Neuronal stem cell (in vitro differentiated cells): ENCODE data around the gene APBB2.
A peak's percentile ranks its signal among the peaks of the same experiment; 100 is the strongest.
"Not testable (repeated sequence)": the region's sequence is repeated elsewhere in the genome, so short reads cannot be mapped to it uniquely, and the experiment has no call there.

Experiments
- DNase-seq: peaks from one replicate; pipeline ENCODE4 v3.0.0-alpha.2; 2013; ENCODE audit warnings: low spot score
- H2AFZ ChIP-seq: one replicate; pipeline ENCODE4 v1.6.1; 2013; ENCODE audit warnings: mild to moderate bottlenecking, low read length, inconsistent platforms
- H2AK5ac ChIP-seq: 2 replicates; pipeline ENCODE4 v1.6.1; 2013; ENCODE audit warnings: low read depth, mild to moderate bottlenecking, inconsistent platforms, low read length, moderate library complexity, mixed read lengths
- H2BK120ac ChIP-seq: 2 replicates; pipeline ENCODE4 v1.6.1; 2013; ENCODE audit warnings: low read depth, mild to moderate bottlenecking, inconsistent platforms, low read length, moderate library complexity, mixed read lengths
- H2BK12ac ChIP-seq: one replicate; pipeline ENCODE4 v1.6.1; 2013; ENCODE audit warnings: low read length, inconsistent platforms
- H2BK15ac ChIP-seq: 2 replicates; pipeline ENCODE4 v1.6.1; 2013; ENCODE audit warnings: mild to moderate bottlenecking, low read length, inconsistent platforms, mixed read lengths
- H2BK5ac ChIP-seq: one replicate; pipeline ENCODE4 v1.6.1; 2013; ENCODE audit warnings: inconsistent platforms, mild to moderate bottlenecking, low read length, moderate library complexity
- H3K14ac ChIP-seq: one replicate; pipeline ENCODE4 v1.6.1; 2013; ENCODE audit warnings: low read length, inconsistent platforms
- H3K18ac ChIP-seq: 2 replicates; pipeline ENCODE4 v1.6.1; 2013; ENCODE audit warnings: low read length, inconsistent platforms
- H3K23ac ChIP-seq: 2 replicates; pipeline ENCODE4 v1.6.1; 2013; ENCODE audit warnings: low read depth, mild to moderate bottlenecking, mixed read lengths, low read length, inconsistent platforms; ENCODE audit not compliant: poor library complexity
- H3K27ac ChIP-seq: replicated peaks from 3 replicates; pipeline ENCODE4 v1.5.1; 2013; ENCODE audit warnings: low read length, inconsistent platforms
- H3K27me3 ChIP-seq, 3 experiments: 2 replicates each; pipeline ENCODE4 v1.6.1; 2013; ENCODE audit warnings: low read length in 3 of 3, mild to moderate bottlenecking in 2 of 3, inconsistent platforms in 1 of 3, low read depth in 1 of 3, mixed read lengths in 1 of 3, moderate library complexity in 1 of 3; ENCODE audit not compliant: control insufficient read depth in 3 of 3, insufficient read depth in 3 of 3
- H3K36me3 ChIP-seq, 2 donors: replicated peaks in 1 of 2; 2 replicates each; pipeline ENCODE4 v1.6.1; 2013; ENCODE audit warnings: low read length in 2 of 2; ENCODE audit not compliant: control insufficient read depth in 2 of 2, insufficient read depth in 2 of 2
- H3K4ac ChIP-seq: 2 replicates; pipeline ENCODE4 v1.6.1; 2013; ENCODE audit warnings: inconsistent platforms, mild to moderate bottlenecking, low read length, moderate library complexity
- H3K4me1 ChIP-seq, 2 donors: 1 replicate in 1 of 2; 2 replicates in 1 of 2; pipeline ENCODE4 v1.6.1; 2013; ENCODE audit warnings: low read length in 2 of 2, low read depth in 1 of 2; ENCODE audit not compliant: control insufficient read depth in 2 of 2, insufficient read depth in 1 of 2
- H3K4me2 ChIP-seq: one replicate; pipeline ENCODE4 v1.6.1; 2013; ENCODE audit warnings: mild to moderate bottlenecking, low read length, inconsistent platforms; ENCODE audit not compliant: insufficient read depth, poor library complexity, severe bottlenecking
- H3K4me3 ChIP-seq, 2 donors: 2 replicates each; pipeline ENCODE4 v1.5.1; 2013; ENCODE audit warnings: low read length in 2 of 2, mild to moderate bottlenecking in 2 of 2, inconsistent platforms in 1 of 2, moderate library complexity in 1 of 2
- H3K79me1 ChIP-seq: one replicate; pipeline ENCODE4 v1.6.1; 2013; ENCODE audit warnings: low read depth, mild to moderate bottlenecking, inconsistent platforms, low read length, moderate library complexity
- H3K9ac ChIP-seq: one replicate; pipeline ENCODE4 v1.6.1; 2013; ENCODE audit warnings: mild to moderate bottlenecking, low read depth, low read length, inconsistent platforms; ENCODE audit not compliant: poor library complexity
- H3K9me3 ChIP-seq, 2 donors: replicated peaks in 1 of 2; 2 replicates each; pipeline versions ENCODE3 to v1.6.1; 2013; ENCODE audit warnings: low read length in 2 of 2, mild to moderate bottlenecking in 2 of 2, inconsistent platforms in 1 of 2, low read depth in 1 of 2, mixed read lengths in 1 of 2, moderate library complexity in 1 of 2; ENCODE audit not compliant: control insufficient read depth in 2 of 2, insufficient read depth in 1 of 2
- H4K8ac ChIP-seq: one replicate; pipeline ENCODE4 v1.6.1; 2013; ENCODE audit warnings: low read depth, mild to moderate bottlenecking, inconsistent platforms, low read length, moderate library complexity
- H4K91ac ChIP-seq: one replicate; pipeline ENCODE4 v1.6.1; 2013; ENCODE audit warnings: low read length, low read depth, mild to moderate bottlenecking, inconsistent platforms; ENCODE audit not compliant: poor library complexity
- WGBS, 2 donors: extraction: QIAGEN DNeasy Blood & Tissue Kit; methylation state at CpG; one replicate each; pipeline ENCODE4 v1.1.7; 2013; ENCODE audit warnings: missing lambda C conversion rate in 2 of 2, mixed read lengths in 1 of 2; ENCODE audit not compliant: insufficient read length in 2 of 2, insufficient replicate concordance in 1 of 2; ENCODE audit errors: extremely low coverage in 2 of 2; 5-methylcytosine and 5-hydroxymethylcytosine counted together

APBB2 gene

GRCh38 chr4:41147570-41147969, 66.8 kb downstream of the APBB2 start:
- not testable (repeated sequence) for H3K9ac ChIP-seq, H3K14ac ChIP-seq, H3K4me3 ChIP-seq, H4K91ac ChIP-seq, H2BK120ac ChIP-seq, H4K8ac ChIP-seq, H3K36me3 ChIP-seq, H2AK5ac ChIP-seq, H2AFZ ChIP-seq, H3K4me2 ChIP-seq, H3K79me1 ChIP-seq, H3K9me3 ChIP-seq, H3K18ac ChIP-seq, DNase-seq, H2BK5ac ChIP-seq, H3K27me3 ChIP-seq, H3K27ac ChIP-seq, H2BK12ac ChIP-seq, H2BK15ac ChIP-seq, H3K23ac ChIP-seq, H3K4ac ChIP-seq
- WGBS, 2 donors: no CpG with 5 or more reads among the region's 3 CpGs
- peaks cover 3 to 12% of the 10 kb centered on the region in 2 donors for H3K4me1 ChIP-seq

DNA sequence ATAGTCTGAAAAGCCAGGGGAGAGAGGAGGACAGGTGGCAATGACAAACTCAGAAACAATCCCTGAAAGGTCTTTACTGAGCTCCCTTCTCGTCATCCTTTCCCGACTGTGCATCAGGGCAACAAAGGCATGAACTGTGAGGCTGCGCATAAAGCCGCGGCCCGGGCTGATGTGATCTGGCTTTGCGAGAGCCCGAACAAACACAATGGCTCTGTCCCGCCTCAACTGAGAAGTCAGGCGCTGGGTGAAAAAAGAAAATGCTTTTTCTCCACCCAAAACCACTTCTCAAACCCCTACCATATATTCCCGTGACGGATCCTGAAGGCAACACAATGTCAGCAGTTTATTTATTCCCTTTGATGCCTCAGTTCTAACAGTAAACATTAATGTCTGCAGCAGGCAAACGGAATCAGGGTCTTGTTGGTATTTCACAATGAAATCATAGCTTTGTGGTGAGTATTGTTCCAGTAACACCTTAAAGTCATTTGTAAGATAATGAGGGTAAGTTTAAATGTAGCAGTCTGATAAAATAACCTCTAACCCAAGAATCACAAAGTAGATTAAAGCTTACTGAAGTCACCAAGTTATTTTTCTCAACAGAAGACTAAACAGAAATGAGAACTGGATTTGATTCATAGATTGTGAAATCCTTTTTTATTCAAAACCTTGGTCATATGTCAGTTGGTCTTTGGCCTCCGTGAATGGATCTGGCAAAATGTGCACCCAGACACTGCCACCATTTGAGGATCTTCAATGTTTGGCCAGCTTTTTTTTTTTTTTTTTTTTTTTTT, 67.4 kb downstream of the APBB2 start:
- Histone ChIP-seq H3K23ac (no peak overlapping the region), H3K36me3 (no peaks in the 10 kb centered on the region), H2BK120ac (no peak overlapping the region), H2AFZ (peak overlapping the region; percentile 85), H3K4ac (no peak overlapping the region), H3K27me3 (peaks cover 0 to 5% (median 0%) of the 10 kb centered on the region in 3 experiments), H3K18ac (no peak overlapping the region), H3K14ac (no peak overlapping the region), H3K27ac (peak overlapping the region; percentile 91), H4K8ac (no peak overlapping the region), H3K4me2 (no peak overlapping the region), H2BK12ac (no peak overlapping the region), H3K9me3 (no peaks in the 10 kb centered on the region), H4K91ac (no peak overlapping the region), H3K79me1 (no peaks in the 10 kb centered on the region), H2BK15ac (no peak overlapping the region), H3K4me3 (no peak overlapping the region), H2BK5ac (peak overlapping the region; percentile 57), H3K4me1 (peaks cover 3 to 12% of the 10 kb centered on the region in 2 donors), H3K9ac (no peak overlapping the region), H2AK5ac (no peak overlapping the region)
- no CpG with 5 or more reads among the region's 14 CpGs for WGBS, 2 donors
- peak; percentile 72 for DNase-seq

DNA sequence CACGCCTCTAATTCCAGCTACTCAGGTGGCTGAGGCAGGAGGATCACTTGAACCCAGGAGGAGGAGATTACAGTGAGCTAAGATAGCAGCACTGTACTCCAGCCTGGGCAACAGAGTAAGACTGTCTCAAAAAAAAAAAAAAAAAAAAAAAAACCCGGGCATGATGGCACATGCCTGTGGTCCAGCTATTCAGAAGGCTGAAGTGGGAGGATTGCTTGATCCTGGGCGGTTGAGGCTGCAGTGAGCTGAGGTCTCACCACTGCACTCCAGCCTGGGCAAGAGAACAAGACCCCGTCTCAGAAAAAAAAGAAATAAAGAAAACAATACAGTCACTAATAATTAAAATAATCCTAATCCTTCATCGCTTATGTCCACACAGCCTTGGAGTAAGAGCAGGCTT, 68.1 kb downstream of the APBB2 start:
- WGBS, 2 donors: no CpG with 5 or more reads among the region's 5 CpGs
- no peak overlapping the region for H2BK12ac ChIP-seq
- no peaks in the 10 kb centered on the region for H3K9me3 ChIP-seq
- no peak overlapping the region for H3K14ac ChIP-seq
- H3K18ac ChIP-seq: peak overlapping the region; percentile 86
- H3K27me3 ChIP-seq: peaks cover 0 to 5% (median 0%) of the 10 kb centered on the region in 3 experiments
- no peaks in the 10 kb centered on the region for H3K79me1 ChIP-seq
- no peak overlapping the region for H3K4ac ChIP-seq
- no peaks in the 10 kb centered on the region for H3K36me3 ChIP-seq
- DNase-seq: no peak
- H4K8ac ChIP-seq: no peak overlapping the region
- H2BK15ac ChIP-seq: no peak overlapping the region
- H3K4me1 ChIP-seq: peaks cover 3 to 12% of the 10 kb centered on the region in 2 donors
- H2BK5ac ChIP-seq: peak overlapping the region; percentile 57
- H3K23ac ChIP-seq: no peak overlapping the region
- no peak overlapping the region for H3K4me2 ChIP-seq
- H4K91ac ChIP-seq: no peak overlapping the region
- H2BK120ac ChIP-seq: no peak overlapping the region
- no peak overlapping the region for H3K4me3 ChIP-seq
- H3K27ac ChIP-seq: peak overlapping the region; percentile 91
- H2AK5ac ChIP-seq: no peak overlapping the region
- H3K9ac ChIP-seq: no peak overlapping the region
- peak overlapping the region; percentile 85 for H2AFZ ChIP-seq

DNA sequence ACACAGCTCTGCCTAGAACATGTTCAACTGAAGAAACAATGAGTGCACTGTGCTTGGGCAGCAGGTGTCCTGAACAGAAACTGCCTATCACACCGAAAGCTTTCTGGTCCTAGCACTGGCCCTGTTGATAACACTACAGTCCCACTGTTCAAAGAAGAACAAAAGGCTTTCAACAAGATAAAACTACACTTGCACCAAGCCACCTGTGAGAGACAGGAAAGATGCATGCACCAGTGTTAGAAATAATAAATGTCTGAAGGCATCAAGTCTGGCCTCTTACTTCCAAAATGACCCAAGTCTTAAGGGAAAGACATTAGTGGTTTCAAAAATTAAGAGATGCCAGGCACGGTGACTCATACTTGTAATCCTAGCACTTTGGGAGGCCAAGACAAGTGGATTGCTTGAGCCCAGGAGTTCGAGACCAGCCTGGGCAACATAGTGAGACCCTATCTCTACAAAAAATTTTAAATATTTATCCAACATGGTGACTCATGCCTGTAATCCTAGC, 68.7 kb downstream of the APBB2 start:
- no CpG with 5 or more reads among the region's 3 CpGs for WGBS, 2 donors
- H3K9me3 ChIP-seq: no peaks in the 10 kb centered on the region
- DNase-seq: no peak
- peaks cover 3 to 12% of the 10 kb centered on the region in 2 donors for H3K4me1 ChIP-seq
- H3K9ac ChIP-seq: no peak overlapping the region
- no peaks in the 10 kb centered on the region for H3K36me3 ChIP-seq
- no peak overlapping the region for H3K18ac ChIP-seq
- H3K27me3 ChIP-seq: peaks cover 0 to 5% (median 0%) of the 10 kb centered on the region in 3 experiments
- no peak overlapping the region for H3K4me2 ChIP-seq
- H2BK120ac ChIP-seq: no peak overlapping the region
- H2AK5ac ChIP-seq: no peak overlapping the region
- H2BK15ac ChIP-seq: no peak overlapping the region
- no peak overlapping the region for H3K4me3 ChIP-seq
- no peak overlapping the region for H4K91ac ChIP-seq
- no peak overlapping the region for H2AFZ ChIP-seq
- H3K79me1 ChIP-seq: no peaks in the 10 kb centered on the region
- no peak overlapping the region for H4K8ac ChIP-seq
- no peak overlapping the region for H2BK5ac ChIP-seq
- peak overlapping the region; percentile 91 for H3K27ac ChIP-seq
- no peak overlapping the region for H2BK12ac ChIP-seq
- H3K23ac ChIP-seq: no peak overlapping the region
- no peak overlapping the region for H3K14ac ChIP-seq
- H3K4ac ChIP-seq: no peak overlapping the region
